MM.1S (cell line): ENCODE data around the gene MIPEP.

Source experiments
- DNase-seq: peaks from one replicate; pipeline ENCODE4 v3.0.0-alpha.2; 2015
- H2AFZ ChIP-seq: fragments of 300-600 bp; sonication (generic); 2 replicates; pipeline ENCODE4 v1.6.0; 2016; ENCODE audit warnings: antibody characterized with exemption, low read length
- H3F3A ChIP-seq: fragments of 300-600 bp; sonication (generic); 2 replicates; pipeline ENCODE4 v1.6.1; 2016; ENCODE audit warnings: mild to moderate bottlenecking, antibody characterized with exemption, low read length, moderate library complexity, mixed read lengths; ENCODE audit not compliant: insufficient read depth
- H3K27ac ChIP-seq: fragments of 300-600 bp; sonication (generic); 2 replicates; pipeline ENCODE4 v1.5.1; 2016; ENCODE audit warnings: mild to moderate bottlenecking, low read length
- H3K27me3 ChIP-seq: fragments of 300-600 bp; sonication (generic); replicated peaks from 2 replicates; pipeline ENCODE4 v1.6.0; 2016; ENCODE audit warnings: low read length; ENCODE audit not compliant: insufficient read depth
- H3K36me3 ChIP-seq: fragments of 300-600 bp; sonication (generic); replicated peaks from 2 replicates; pipeline ENCODE4 v1.6.1; 2016; ENCODE audit warnings: mild to moderate bottlenecking, low read length, mixed read lengths; ENCODE audit not compliant: insufficient read depth
- H3K4me1 ChIP-seq: fragments of 300-600 bp; sonication (generic); 2 replicates; pipeline ENCODE4 v1.6.1; 2016; ENCODE audit warnings: low read length, mixed read lengths
- H3K4me2 ChIP-seq: fragments of 300-600 bp; sonication (generic); 2 replicates; pipeline ENCODE4 v1.6.0; 2016; ENCODE audit warnings: low read depth, low read length
- H3K4me3 ChIP-seq: fragments of 300-600 bp; sonication (generic); 2 replicates; pipeline ENCODE4 v1.5.1; 2016; ENCODE audit warnings: low read length, mixed read lengths
- H3K79me2 ChIP-seq: fragments of 300-600 bp; sonication (generic); 2 replicates; pipeline ENCODE4 v1.6.1; 2016; ENCODE audit warnings: mixed run types, low read length, mixed read lengths
- H3K9ac ChIP-seq: fragments of 300-600 bp; sonication (generic); 2 replicates; pipeline ENCODE4 v1.6.1; 2016; ENCODE audit warnings: low read length, mixed read lengths
- H3K9me2 ChIP-seq: fragments of 300-600 bp; sonication (generic); replicated peaks from 2 replicates; pipeline ENCODE4 v1.6.1; 2016; ENCODE audit warnings: mild to moderate bottlenecking, low read length, mixed read lengths; ENCODE audit not compliant: insufficient read depth
- H3K9me3 ChIP-seq: fragments of 300-600 bp; sonication (generic); replicated peaks from 2 replicates; pipeline ENCODE4 v1.6.1; 2016; ENCODE audit warnings: mild to moderate bottlenecking, low read length, mixed read lengths; ENCODE audit not compliant: insufficient read depth
- H4K20me1 ChIP-seq: fragments of 300-600 bp; sonication (generic); 2 replicates; pipeline ENCODE4 v1.6.1; 2016; ENCODE audit warnings: mild to moderate bottlenecking, low read length, moderate library complexity, mixed read lengths; ENCODE audit not compliant: insufficient read depth
- CTCF ChIP-seq: fragments of 300-600 bp; sonication (generic); IDR thresholded peaks from 2 replicates; pipeline ENCODE4 v1.5.1; 2016; ENCODE audit warnings: antibody characterized with exemption, low read length, mixed read lengths
- EZH2 ChIP-seq: fragments of 300-600 bp; sonication (generic); optimal IDR thresholded peaks from 2 replicates; pipeline ENCODE3; 2017; ENCODE audit warnings: low read depth, mild to moderate bottlenecking, antibody characterized with exemption, low read length, mixed read lengths
- EZH2phosphoT487 ChIP-seq: fragments of 300-600 bp; sonication (generic); IDR thresholded peaks from 2 replicates; pipeline ENCODE4 v1.6.1; 2018; ENCODE audit warnings: antibody characterized with exemption, low read length

The MIPEP gene

GRCh38 chr13:23758798-23759527, 130.2 kb downstream of the MIPEP start:
- H3K9me2 ChIP-seq = no peaks in the 10 kb centered on the region
- H3K79me2 ChIP-seq = no peaks in the 10 kb centered on the region
- no peak overlapping the region for H3K4me3 ChIP-seq
- H4K20me1 ChIP-seq = no peaks in the 10 kb centered on the region
- DNase-seq = no peak
- H3F3A ChIP-seq = no peaks in the 10 kb centered on the region
- no peak overlapping the region for H3K9ac ChIP-seq
- no peak overlapping the region for H3K27ac ChIP-seq
- H3K4me2 ChIP-seq = no peak overlapping the region
- no peak for TF ChIP-seq CTCF
- H2AFZ ChIP-seq = no peak overlapping the region
- no peaks in the 10 kb centered on the region for H3K27me3 ChIP-seq
- no peaks in the 10 kb centered on the region for H3K36me3 ChIP-seq
- H3K4me1 ChIP-seq = no peaks in the 10 kb centered on the region
- H3K9me3 ChIP-seq = no peaks in the 10 kb centered on the region

- no peak for DNase-seq
- 0 out of 2 replicates have a peak, but pooled peaks cover 8% of the 10 kb centered on the region for H3K4me1 ChIP-seq
- no peaks in the 10 kb centered on the region for H4K20me1 ChIP-seq
These were observed 134.2 kb downstream of the MIPEP start for GRCh38 chr13:23754997-23755396.

GRCh38 chr13:23754506-23754905, 134.7 kb downstream of the MIPEP start:
- Histone ChIP-seq H3K4me3 (no peak overlapping the region), H4K20me1 (no peaks in the 10 kb centered on the region), H3K27me3 (no peaks in the 10 kb centered on the region), H3K9me3 (no peaks in the 10 kb centered on the region), H3K27ac (no peak overlapping the region), H3K79me2 (no peaks in the 10 kb centered on the region), H2AFZ (no peak overlapping the region), H3K4me1 (0 out of 2 replicates have a peak, but pooled peaks cover 8% of the 10 kb centered on the region), H3K36me3 (no peaks in the 10 kb centered on the region), H3K9ac (no peak overlapping the region), H3K9me2 (no peaks in the 10 kb centered on the region), H3K4me2 (no peak overlapping the region), H3F3A (no peaks in the 10 kb centered on the region)
- DNase-seq = no peak
- TF ChIP-seq EZH2 = no peak
- no peak for TF ChIP-seq CTCF
- TF ChIP-seq EZH2phosphoT487 = no peak

More at GRCh38 chr13:23754997-23755396, 134.2 kb downstream of the MIPEP start:
- Histone ChIP-seq H3K9ac (no peak overlapping the region), H3F3A (no peaks in the 10 kb centered on the region), H3K36me3 (no peaks in the 10 kb centered on the region), H3K9me2 (no peaks in the 10 kb centered on the region), H3K4me2 (no peak overlapping the region), H3K27ac (no peak overlapping the region), H2AFZ (no peak overlapping the region), H3K4me3 (no peak overlapping the region), H3K27me3 (no peaks in the 10 kb centered on the region), H3K9me3 (no peaks in the 10 kb centered on the region), H3K79me2 (no peaks in the 10 kb centered on the region)
- no peak for TF ChIP-seq CTCF
- TF ChIP-seq EZH2phosphoT487 = no peak
- no peak for TF ChIP-seq EZH2
